GM12864 (cell line): ENCODE results near the gene GLT6D1.

Experiments used
- DNase-seq: peaks from one replicate; pipeline ENCODE4 v3.0.0-alpha.2; 2011; ENCODE audit warnings: low read depth
- H3K4me3 ChIP-seq: 2 replicates; pipeline ENCODE4 v1.5.1; 2011; ENCODE audit warnings: mild to moderate bottlenecking, low read depth, low read length, control low read depth
- CTCF ChIP-seq: IDR thresholded peaks from 2 replicates; pipeline ENCODE4 v1.5.1; 2011; ENCODE audit warnings: low read depth, mild to moderate bottlenecking, moderate library complexity, low read length, control low read depth, inconsistent platforms; ENCODE audit errors: missing control alignments

The GLT6D1 gene

DNA sequence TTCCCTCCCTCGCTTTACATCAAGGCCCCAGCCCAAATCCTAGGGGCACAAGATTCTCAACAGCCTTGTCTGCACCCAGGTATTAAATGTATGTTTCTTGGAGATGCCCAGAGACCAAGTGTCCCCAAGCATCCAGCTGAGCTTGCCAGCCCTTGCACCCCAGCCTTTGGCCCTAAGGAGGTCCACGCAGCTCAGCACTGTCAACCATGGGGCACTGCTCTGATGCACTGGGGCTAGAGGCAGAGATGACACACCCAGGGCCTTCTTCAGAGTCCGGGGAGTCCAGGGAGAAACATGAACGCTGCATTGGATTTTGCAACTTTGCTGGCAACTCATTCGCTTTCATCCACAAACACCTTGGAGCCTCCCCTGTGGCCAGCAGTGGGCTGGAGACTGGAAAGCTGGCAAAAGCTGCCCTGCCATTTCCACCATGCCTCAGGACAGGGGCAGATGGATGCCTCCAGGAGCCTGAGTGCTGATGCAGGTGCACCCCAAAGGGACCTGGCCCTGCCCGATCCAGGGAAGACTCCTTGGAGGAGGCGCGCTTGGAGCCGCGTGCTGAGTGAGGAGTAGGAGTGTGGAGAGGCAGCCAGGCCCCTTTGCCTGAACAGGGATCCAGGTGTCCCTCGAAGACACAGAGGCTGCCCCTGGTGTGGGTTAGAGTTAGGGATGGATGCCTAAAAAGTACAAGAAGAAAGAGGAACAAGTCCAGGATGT, 58.5 kb downstream of the GLT6D1 start:
- no peak for DNase-seq
- no peak for TF ChIP-seq CTCF
- no peak overlapping the region for H3K4me3 ChIP-seq

- no peak for DNase-seq
- no peak overlapping the region for H3K4me3 ChIP-seq
- TF ChIP-seq CTCF, result no peak
These were observed 59.3 kb downstream of the GLT6D1 start for GRCh38 chr9:135579889-135580660.

GRCh38 chr9:135579356-135579755, 60.0 kb downstream of the GLT6D1 start:
- no peak for DNase-seq
- no peak for TF ChIP-seq CTCF
- H3K4me3 ChIP-seq, result no peak overlapping the region

- no peak for TF ChIP-seq CTCF
- no peak for DNase-seq
- H3K4me3 ChIP-seq, result no peak overlapping the region
These were observed 62.1 kb downstream of the GLT6D1 start for GRCh38 chr9:135577256-135577655.

DNA sequence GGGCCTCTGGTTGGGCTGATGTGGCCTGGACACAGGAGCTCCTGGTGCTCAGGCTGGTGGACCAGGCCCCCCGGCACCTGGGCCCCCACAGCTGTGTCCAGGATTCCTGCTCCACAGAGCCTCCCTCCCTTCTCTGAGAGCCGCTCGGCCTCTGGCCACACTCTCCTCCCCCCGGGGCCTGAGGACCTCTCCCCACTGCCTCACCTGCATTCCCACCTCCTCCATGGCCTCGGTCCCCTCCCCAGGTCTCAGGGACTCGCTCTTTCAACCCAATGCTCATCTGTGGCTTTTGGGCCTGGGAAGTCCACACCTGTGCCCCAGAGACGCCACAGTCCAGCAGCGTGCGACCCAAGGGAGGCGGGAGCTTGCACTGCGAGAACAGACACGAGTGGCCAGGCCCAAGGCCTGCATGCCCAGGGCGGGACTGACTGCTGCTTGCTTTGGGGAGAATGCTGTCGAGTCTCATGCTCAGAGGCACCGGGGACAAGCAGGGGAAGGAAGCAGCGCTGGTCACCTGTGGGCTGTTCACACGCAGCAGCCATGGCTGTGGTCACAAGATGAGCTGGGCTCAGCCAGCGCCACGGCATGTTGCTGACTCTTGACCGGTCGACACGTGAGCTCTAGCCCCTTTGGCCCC, 63.2 kb downstream of the GLT6D1 start:
- no peak for DNase-seq
- H3K4me3 ChIP-seq, result no peak overlapping the region
- TF ChIP-seq CTCF, result no peak

DNA sequence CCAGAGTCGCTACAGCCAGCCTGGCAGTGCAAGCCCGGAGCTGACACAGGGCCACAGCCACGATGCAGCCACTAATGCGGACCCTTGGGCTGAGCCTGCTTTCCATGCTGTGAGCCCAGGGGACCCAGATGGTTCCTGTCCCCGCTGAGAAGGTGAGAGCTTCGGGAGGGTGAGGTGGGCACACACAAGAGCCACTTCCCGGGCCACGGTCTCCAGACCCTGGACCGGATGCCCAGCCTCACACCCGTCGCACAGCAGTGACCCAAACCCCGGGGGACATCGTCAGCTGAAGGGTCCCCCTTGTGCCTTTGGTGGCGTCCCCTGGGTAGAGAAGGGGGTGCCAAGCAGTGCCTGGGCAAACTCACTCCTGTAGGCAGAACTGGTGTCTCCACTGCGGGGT, 64.4 kb downstream of the GLT6D1 start:
- no peak for TF ChIP-seq CTCF

GRCh38 chr9:135574331-135574730, 65.0 kb downstream of the GLT6D1 start:
- no peak overlapping the region for H3K4me3 ChIP-seq
- DNase-seq, result no peak
- no peak for TF ChIP-seq CTCF

More for the DNA sequence above, 64.4 kb downstream of the GLT6D1 start:
- DNase-seq, result no peak
- H3K4me3 ChIP-seq, result no peak overlapping the region
